IPS-15b (cell line): ENCODE data around the gene LCP2.
A peak's percentile ranks its signal among the peaks of the same experiment; 100 is the strongest.

Source experiments
- H3K27me3 ChIP-seq: one replicate; pipeline ENCODE4 v1.6.1; 2013; ENCODE audit warnings: low read length; ENCODE audit not compliant: control insufficient read depth, insufficient read depth
- H3K36me3 ChIP-seq: one replicate; pipeline ENCODE4 v1.6.1; 2013; ENCODE audit warnings: low read length; ENCODE audit not compliant: control insufficient read depth, insufficient read depth
- H3K4me1 ChIP-seq: one replicate; pipeline ENCODE4 v1.6.1; 2013; ENCODE audit warnings: mild to moderate bottlenecking, low read length; ENCODE audit not compliant: control insufficient read depth, insufficient read depth
- H3K4me3 ChIP-seq: one replicate; pipeline ENCODE4 v1.5.1; 2013; ENCODE audit warnings: low read depth, low read length
- H3K9ac ChIP-seq: one replicate; pipeline ENCODE4 v1.6.1; 2013; ENCODE audit warnings: low read depth, mild to moderate bottlenecking, low read length
- H3K9me3 ChIP-seq: one replicate; pipeline ENCODE4 v1.6.1; 2013; ENCODE audit warnings: mild to moderate bottlenecking, low read length; ENCODE audit not compliant: control insufficient read depth, insufficient read depth

The LCP2 gene

GRCh38 chr5:170279459-170279817, 18.1 kb downstream of the LCP2 start:
- peaks cover 12% of the 10 kb centered on the region for H3K27me3 ChIP-seq
- no peak overlapping the region for H3K4me3 ChIP-seq
- no peak overlapping the region for H3K9ac ChIP-seq
- no peaks in the 10 kb centered on the region for H3K36me3 ChIP-seq
- H3K9me3 ChIP-seq, result no peaks in the 10 kb centered on the region
- peaks cover 21% of the 10 kb centered on the region for H3K4me1 ChIP-seq

DNA sequence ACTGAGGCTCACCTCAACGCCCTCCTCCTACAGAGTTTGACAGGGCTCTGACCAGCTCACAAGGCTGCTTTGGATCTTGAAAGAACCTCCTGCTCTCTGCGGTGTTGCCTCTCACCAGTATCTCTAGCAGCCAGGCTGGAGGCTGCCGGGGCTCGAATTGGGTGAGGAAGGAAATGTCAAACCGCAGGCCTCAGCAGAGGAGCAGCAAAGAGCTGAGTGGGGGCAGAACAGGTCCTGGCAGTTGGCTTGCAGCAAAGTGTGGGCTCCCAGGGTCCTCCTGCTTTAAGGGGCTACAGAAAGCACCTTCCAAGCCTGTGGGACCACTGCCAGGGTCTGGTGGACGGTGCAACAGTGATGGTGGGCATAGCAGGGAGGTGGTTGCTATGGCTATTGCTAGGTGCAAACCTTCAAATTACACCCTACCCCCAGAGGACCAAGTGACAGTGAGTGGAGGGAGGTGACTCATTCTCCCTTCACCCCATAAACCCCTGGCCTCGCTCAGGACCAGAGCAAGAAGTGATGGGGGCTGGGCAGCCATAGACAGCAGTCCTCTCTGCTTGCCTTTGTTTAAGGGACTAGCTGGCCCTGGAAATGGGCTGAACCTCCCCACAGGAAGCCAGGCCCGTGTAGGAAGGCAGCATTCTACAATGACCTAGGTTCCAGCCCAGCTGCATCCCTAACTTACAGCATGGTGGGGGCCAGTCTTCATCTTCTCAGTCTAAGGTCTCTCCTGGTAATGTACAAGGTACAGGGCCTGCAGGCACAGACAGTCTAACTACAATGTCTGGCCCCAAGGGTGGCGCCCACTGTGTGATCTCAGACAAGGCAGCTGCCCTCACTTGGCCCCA, 18.7 kb downstream of the LCP2 start:
- no peak overlapping the region for H3K4me3 ChIP-seq
- no peaks in the 10 kb centered on the region for H3K9me3 ChIP-seq
- peaks cover 12% of the 10 kb centered on the region for H3K27me3 ChIP-seq
- H3K9ac ChIP-seq, result peak overlapping the region; percentile 24
- no peaks in the 10 kb centered on the region for H3K36me3 ChIP-seq
- H3K4me1 ChIP-seq, result peaks cover 24% of the 10 kb centered on the region

DNA sequence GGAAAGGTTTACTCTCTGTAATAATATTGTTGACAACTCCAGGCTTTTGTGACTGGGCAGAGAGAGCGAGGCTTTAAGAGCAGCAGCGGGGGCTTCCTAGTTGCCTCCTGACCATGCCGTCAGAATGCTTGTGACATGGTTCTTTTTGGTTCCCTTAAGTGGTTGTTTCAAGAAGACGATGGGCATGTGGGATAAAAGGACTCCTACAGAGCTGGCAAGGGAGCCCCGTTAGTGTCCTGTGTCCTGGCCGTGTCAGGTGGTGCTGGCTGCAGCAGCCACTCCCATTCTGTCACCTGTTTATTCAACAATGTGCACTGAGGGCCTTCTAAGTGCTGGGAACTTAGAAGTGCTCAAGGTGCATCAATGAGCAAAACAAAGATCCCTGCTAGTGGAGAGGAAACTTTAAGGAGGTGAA, 19.7 kb downstream of the LCP2 start:
- Histone ChIP-seq H3K4me1 (peaks cover 29% of the 10 kb centered on the region), H3K9me3 (no peaks in the 10 kb centered on the region), H3K4me3 (peak overlapping the region; percentile 16), H3K27me3 (peaks cover 12% of the 10 kb centered on the region), H3K36me3 (no peaks in the 10 kb centered on the region), H3K9ac (no peak overlapping the region)

GRCh38 chr5:170276140-170276539, 21.4 kb downstream of the LCP2 start:
- H3K4me1 ChIP-seq, result peaks cover 29% of the 10 kb centered on the region
- H3K9me3 ChIP-seq, result no peaks in the 10 kb centered on the region
- H3K9ac ChIP-seq, result no peak overlapping the region
- H3K4me3 ChIP-seq, result no peak overlapping the region
- H3K27me3 ChIP-seq, result peaks cover 12% of the 10 kb centered on the region
- no peaks in the 10 kb centered on the region for H3K36me3 ChIP-seq

- no peak overlapping the region for H3K4me3 ChIP-seq
- H3K9ac ChIP-seq, result no peak overlapping the region
- H3K4me1 ChIP-seq, result peaks cover 27% of the 10 kb centered on the region
- H3K27me3 ChIP-seq, result peaks cover 12% of the 10 kb centered on the region
- no peaks in the 10 kb centered on the region for H3K9me3 ChIP-seq
- H3K36me3 ChIP-seq, result no peaks in the 10 kb centered on the region
Measured at GRCh38 chr5:170275376-170275994, 22.1 kb downstream of the LCP2 start.

DNA sequence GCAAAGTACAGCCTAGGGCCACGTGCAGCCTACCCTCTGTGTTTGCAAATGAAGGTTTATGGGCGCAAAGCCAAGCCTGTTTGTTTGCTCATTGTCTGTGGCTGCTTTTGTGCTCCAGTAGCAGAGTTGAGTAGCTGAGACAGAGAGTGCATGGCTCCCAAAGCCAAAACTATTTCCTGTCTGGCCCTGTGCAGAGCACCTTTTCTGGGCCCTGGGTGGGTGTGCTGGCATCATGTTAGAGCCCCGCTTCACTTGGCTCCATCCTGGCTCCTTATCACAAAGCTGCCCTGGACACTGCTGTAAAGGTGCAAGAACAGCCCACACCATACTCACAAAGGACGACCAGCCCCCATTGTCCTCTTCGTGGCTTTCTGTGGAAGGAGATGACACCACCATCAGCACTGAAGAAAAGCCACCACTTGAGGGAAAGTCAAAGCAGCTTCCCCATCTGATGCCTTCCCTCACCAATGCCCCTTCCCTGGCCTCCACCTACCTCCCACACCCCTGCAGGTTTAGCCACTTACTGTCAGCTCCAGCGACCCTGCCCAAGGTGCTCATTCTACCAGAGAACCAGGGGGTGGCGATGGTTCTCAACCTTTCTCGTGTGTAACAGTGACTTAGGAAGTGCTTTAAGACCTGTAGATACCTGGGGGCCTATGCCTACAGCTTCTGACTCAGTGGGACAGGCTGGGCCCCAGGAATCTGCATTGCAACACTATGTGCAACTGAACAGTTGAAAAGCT, 23.4 kb downstream of the LCP2 start:
- Histone ChIP-seq H3K4me1 (peaks cover 16% of the 10 kb centered on the region), H3K9ac (no peak overlapping the region), H3K4me3 (no peak overlapping the region), H3K36me3 (no peaks in the 10 kb centered on the region), H3K9me3 (no peaks in the 10 kb centered on the region), H3K27me3 (peaks cover 12% of the 10 kb centered on the region)

DNA sequence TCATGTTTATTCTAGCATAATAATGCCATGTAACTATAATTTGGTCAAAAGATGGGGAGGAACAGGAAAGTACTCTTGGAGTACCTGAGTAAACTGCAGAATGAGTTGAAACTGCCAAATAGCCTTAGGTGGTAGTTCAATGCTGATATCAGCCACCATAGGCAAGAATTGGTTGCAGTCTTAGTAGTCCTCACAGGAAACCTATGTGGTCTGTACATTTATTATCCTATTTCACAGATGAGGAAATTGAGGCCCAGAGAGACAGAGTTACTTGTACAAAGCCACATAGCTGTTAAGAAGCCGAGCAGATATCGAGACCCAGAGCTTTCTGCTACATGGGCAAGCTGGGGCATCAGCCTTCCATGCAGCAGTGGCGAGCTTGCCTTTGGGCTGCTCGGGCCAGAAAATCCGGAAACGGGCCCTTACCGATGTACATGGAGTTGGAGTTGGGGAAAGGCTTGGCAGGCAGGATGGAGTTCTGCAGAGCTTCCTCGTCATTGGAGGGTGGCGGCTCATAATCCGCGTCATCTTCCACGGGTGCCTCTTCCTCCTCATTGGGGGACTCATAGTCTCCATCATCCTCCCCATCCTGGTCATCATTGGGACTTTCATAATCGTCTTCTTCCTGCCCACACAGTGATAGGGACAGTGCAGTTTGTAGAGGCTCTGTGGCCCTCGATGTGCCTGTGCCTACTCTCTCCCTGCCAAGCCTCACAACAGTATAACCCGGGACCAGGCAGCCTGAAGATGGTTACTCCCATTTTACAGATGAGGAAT, 27.1 kb downstream of the LCP2 start:
- Histone ChIP-seq H3K9me3 (no peaks in the 10 kb centered on the region), H3K4me3 (no peak overlapping the region), H3K9ac (no peak overlapping the region), H3K36me3 (no peaks in the 10 kb centered on the region), H3K4me1 (peaks cover 27% of the 10 kb centered on the region), H3K27me3 (peaks cover 8% of the 10 kb centered on the region)

GRCh38 chr5:170269579-170269978, 28.0 kb downstream of the LCP2 start:
- Histone ChIP-seq H3K27me3 (peaks cover 6% of the 10 kb centered on the region), H3K4me1 (peaks cover 27% of the 10 kb centered on the region), H3K36me3 (no peaks in the 10 kb centered on the region), H3K9me3 (no peaks in the 10 kb centered on the region), H3K4me3 (no peak overlapping the region), H3K9ac (no peak overlapping the region)

GRCh38 chr5:170268884-170269283, 28.7 kb downstream of the LCP2 start:
- H3K9ac ChIP-seq, result no peak overlapping the region
- peaks cover 25% of the 10 kb centered on the region for H3K4me1 ChIP-seq
- H3K27me3 ChIP-seq, result peaks cover 6% of the 10 kb centered on the region
- H3K9me3 ChIP-seq, result no peaks in the 10 kb centered on the region
- no peaks in the 10 kb centered on the region for H3K36me3 ChIP-seq
- no peak overlapping the region for H3K4me3 ChIP-seq

- no peaks in the 10 kb centered on the region for H3K36me3 ChIP-seq
- H3K27me3 ChIP-seq, result peaks cover 6% of the 10 kb centered on the region
- H3K4me1 ChIP-seq, result peaks cover 19% of the 10 kb centered on the region
- H3K9ac ChIP-seq, result no peak overlapping the region
- H3K9me3 ChIP-seq, result no peaks in the 10 kb centered on the region
- H3K4me3 ChIP-seq, result no peak overlapping the region
Measured at GRCh38 chr5:170268153-170268689, 29.4 kb downstream of the LCP2 start.
